Cerebellar cortex (tissue), 1 donor: ENCODE measurements around the gene C2.

Source experiments
- DNase-seq: peaks from one replicate; pipeline ENCODE4 v3.0.0-alpha.2; 2015; ENCODE audit warnings: low spot score

C2 gene

DNA sequence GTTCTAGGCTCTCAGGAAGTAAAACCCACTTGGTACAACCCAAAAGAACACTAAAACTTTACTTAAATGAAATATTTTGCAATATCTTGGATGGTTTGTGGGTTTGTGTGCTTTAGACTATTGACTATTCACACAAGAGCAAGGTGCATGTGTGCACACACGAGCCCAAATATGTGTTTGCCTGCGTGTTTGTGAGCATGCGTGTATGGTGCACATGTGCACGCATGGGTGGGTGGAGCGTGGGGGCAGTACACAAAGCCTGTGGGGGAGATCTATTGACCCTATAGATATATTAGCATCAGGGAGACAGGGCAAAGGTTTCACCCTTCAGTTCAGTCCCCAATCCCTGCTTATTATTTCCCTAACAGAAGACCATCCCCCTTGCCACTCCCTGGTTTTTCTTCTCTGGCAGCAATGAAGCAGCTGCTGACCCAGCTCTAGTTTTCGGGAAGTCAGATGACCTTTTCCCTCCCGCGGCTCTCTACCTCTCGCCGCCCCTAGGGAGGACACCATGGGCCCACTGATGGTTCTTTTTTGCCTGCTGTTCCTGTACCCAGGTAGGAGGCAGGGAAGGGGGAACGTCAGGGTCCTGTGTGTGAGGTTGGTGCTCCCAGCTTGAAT is at the start of gene C2:
TSS of gene C2 (plus strand) at position 476 of the 621 bp plus-strand sequence. CDS start at position 512, 36 bp downstream.
- DNase-seq, result no peak

DNA sequence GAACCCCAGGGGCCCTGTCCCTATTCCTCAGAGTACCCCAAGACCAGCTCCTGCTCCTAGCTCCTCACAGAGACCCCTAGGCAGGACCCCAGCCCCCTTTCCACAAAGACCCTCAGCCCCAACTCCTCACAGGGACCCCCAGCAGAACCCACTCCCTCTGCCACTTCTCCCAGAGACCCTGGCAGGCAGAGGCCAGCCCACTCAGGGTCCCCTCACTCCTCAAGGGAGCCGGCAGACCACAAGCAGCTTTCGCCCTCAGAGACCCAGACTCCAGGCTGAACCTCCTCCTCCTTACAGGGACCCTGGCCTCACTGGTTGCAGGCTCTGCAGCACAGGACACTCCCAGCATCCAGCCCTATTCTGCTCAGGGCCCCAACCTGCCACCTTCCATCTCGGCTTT is 49.3 kb upstream of the C2 start:
- DNase-seq, result no peak

DNA sequence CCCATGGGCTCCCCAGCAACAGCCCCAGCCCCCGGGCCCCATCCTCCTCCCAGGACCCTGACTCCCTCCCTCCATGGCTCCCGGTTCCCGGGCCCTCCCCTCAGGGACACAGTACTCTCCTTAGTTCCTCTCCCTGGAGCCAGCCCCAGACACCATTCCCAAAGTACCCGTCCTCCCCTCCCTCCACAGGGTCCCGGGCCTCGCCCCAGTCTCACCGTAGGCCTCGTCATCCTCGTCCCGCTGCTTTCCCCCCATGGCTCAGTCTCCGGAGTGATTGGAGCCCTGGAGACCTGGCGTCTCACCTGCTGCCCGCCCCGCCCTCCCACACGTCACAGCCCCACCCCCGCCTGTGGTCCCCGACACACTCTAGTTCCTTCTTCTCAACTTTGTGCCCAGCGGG is 48.8 kb upstream of the C2 start, which contains the start of gene SLC44A4:
TSS of gene SLC44A4 (minus strand) at position 272 of the 400 bp plus-strand sequence. CDS start at position 255, 17 bp downstream.
- DNase-seq, result no peak

DNA sequence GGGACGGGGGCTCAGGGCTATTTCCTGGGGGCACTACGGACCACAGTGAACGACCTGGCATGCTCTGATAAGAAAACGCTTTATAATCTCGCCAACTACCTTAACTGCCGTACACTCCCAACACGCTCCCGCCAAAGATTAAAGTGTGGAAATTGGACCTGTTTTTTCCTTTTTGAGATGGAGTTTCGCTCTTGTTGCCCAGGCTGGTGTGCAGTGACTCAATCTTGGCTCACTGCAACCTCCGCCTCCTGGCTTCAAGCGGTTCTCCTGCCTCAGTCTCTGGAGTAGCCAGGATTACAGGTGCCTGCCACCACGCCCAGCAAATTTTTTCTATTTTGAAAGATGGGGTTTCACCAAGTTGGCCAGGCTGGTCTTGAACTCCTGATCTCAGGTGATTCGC is 48.4 kb upstream of the C2 start:
- DNase-seq, result no peak

DNA sequence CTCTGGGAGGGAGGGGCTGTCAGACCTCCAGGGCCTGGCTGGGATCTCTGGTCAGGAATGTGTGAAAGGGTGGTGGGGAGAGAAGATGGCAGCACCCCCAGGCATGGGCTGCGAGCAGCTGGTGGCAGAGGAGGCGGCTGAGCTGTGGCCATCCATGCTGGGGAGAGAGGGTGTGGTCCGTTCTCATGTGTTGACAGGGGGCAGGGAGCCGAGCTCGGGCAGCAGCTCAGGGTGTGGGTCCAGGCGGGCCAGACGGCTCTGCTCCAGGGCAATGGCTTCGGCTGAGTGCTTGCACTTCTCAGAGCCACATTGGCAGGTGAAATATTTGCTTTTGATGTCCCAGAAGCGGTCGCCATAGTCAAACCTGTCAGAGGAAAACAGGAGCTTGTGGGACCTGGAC is 47.6 kb upstream of the C2 start:
- DNase-seq, result no peak

DNA sequence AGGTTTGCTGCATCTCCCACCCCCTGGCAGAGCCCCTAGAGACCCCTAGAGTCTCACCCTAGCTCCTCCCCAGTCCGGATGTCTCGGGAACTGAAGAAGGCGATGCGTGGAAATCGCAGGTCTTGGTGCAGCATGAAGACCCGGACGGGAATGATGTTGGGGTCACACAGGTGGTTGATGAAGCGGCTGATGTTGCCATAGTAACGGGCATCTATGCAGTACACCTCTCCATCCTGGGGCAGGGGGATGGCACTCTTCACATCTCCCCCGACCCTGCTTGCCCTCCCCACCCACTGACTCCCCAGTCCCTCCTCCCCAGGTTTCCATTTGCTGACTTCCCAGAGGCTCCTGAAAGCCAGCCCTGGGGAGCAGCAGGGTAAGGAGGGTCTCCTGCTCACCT is 46.9 kb upstream of the C2 start:
- no peak for DNase-seq

DNA sequence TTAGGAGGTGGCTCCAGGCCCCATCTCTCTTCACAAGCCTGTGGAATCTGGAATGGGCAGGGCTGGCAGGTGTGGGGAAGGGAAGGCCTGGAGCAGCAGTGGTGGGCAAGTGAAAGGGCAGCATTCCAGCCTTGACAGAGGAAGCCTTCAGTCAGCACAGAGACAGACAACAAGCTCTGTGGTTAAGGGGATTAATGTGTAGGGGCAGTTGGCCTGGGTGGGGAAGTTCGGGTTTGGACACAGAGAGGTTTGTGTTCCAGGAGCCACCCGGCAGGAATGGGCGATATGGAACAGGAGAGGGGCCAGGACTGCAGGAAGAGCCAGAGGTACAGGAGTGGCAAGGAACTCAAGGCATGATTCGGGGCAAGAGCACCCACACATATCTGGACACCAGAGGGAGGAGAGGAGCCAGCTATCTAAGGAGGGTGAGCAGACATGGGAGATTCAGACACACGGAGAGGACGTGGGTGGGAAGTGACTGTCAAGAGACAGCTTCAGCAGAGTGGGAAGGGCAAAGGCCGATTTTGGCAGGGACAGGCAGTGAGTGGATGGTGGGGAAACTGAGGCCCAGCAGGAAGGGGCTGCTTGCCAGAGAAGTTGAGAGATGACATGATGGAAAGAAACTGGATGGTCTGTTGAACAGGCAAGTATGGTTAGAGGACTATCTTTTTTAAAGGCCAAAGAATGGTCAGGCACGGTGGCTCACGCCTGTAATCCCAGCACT is 46.2 kb upstream of the C2 start:
- DNase-seq, result no peak

DNA sequence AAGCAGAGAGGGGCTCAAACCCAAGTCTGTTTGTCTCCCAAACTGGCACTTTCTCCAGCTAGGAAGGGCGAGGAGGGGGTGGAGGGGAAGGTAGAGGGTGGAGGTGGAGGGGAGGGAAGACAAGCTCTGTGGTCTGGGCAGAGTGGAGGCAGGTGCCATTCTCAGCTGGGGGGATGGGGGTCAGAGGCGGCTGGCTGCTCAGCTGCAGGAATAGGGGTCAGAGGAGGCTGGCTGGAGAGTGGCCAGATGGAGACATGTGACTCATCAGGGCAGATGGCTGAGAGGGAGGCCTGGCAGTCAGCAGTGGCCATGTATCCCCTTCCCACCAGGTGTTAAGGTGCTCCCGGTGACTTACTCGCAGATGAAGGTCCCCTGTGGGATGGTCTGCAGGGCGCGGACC is 45.2 kb upstream of the C2 start:
- no peak for DNase-seq

DNA sequence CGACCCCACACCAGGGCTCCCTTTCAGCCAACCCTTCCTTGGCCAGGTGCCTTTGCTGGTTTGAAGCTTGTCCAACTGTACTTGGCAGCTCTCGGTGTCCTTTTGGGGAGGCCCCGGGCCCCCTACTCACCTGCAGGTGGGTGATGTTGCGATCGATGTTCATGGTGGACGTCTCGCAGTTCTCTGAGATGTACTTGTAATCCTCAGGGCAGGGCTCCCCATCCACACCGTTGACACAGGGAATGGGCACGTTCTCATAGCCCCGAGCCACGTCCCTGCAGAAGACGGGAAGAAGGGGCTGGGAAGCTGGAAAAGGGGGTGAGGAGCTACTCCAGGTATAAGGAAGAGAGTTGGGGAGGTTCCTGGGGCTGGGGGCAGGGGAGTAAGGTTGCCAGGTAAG is 43.8 kb upstream of the C2 start:
- no peak for DNase-seq

DNA sequence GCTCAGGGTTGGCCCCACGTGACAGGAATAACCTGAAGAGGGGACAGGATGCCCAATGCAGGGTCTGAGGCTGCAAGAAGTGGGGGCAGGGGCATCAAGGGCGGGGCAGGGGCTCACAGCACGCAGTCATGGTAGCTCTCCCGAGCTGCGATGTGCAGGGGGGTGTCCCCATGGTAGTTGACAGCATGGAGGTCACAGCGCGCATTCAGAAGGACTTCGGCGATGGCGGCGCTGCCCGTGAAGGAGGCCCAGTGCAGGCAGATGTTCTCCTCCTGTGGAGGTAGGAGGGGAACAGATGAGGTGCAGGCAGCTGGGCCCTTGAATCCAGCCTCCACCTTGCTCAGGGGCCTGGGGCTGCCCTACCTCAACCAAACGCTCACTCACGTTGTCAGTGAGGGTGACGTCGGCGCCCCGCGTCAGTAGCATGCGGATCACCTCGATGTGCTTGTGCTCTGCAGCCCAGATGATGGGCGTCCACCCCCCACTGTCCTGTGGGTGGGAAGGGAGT is 42.9 kb upstream of the C2 start:
- no peak for DNase-seq

DNA sequence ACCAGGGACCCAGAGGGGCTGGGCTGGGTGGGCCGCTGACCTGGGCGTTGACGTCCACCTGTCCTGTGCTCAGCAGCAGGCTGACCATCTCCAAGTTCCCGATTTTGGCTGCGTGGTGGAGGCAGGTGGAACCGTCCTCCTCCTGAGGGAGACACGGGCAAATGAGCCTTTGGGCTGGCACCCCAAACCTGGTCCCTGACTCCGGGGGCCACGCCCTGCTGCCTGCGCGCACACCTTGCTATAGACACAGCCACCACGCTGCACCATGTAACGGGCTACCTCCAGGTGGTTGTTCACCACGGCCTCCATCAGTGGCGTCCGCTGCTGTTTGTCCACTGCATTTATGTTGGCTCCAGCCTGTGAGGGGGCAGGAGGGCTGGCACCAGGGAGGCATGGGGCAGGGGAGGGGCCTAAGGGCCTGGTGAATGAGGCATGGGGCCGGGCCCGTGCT is 41.0 kb upstream of the C2 start:
- no peak for DNase-seq

DNA sequence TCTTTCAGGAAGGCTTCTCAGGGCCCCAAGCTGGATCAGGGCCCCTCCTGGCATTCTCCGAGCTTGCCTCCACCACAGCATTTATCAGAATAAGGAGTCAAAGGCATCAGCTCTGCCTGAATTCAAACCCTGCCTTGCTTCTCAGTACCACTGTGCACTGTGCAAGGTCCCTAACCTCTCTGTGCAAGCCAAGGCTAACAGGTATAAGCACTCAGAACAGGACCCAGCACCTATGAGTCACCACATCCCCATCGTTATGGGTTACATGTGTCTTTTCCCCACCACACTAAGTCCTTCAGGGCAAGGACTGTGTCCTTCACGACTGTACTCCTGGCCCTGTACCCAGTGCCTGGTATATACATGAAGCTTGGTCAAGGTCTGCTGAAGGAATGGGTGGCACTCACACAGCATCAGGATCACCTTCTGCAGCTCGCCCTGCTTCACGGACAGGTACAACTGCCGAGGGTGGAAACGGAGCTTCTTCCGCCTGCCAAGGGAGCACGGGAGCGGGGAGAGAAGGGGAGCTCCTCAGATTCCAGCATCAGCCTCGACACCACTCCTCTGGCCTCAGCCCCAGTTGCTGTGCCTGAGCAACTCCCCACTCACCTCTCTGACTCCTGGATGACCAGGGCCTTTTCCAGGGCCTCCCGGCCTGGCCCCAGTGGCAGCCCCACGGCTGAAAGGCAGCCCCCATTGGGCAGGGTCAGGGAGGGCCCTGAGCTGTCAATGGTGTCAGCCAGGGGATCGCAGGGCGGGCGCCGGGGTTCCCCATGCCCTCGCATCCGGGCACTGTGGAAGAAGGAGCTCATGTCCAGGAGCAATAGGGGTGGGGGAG is 40.1 kb upstream of the C2 start:
- no peak for DNase-seq

DNA sequence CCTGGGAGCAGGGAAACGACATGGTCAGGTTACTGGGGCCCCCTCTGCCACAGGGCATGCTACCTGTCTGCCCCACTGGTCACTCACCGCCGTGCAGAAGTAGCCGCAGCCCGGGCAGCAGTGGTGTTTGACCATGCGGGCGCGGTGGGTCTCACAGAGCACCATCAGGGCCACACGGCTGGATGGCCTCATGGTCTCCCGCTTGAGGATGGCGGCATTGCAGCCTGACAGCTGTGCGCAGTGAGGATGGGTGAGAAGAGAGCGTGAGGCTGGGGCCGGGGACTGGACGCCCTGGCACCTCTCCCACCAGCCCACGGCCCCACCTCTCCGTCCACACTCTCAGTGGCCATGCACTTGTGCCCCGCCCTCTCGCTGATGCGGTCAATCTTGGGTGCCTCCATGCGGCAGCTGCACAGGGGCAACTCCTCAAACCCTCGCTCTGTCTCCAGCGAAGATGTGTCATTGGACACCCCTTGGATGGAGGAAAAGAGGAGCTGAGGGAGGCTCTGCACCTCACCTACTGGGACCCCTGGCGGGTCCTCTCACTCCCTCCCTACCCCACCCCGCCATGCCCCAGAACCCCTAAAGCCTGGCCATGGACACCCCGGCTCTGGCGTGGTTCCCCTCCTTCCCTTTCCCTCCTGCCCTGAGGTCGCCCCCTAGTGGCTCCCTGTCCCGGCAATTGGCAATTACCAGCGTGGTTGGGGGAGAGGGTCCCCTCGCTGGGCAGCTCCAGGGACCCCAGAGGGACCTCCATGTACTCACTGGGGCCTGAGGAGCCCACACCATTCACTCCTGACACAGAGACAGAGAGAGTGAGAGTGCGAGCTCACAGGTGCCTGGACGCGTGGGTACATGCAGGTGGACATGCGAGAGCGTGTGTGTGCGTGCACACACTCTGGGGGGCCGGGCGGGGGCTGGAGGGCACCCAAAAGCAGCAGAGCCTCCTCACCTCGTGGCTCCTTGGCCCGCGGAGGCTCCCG is 39.0 kb upstream of the C2 start:
- DNase-seq, result no peak

DNA sequence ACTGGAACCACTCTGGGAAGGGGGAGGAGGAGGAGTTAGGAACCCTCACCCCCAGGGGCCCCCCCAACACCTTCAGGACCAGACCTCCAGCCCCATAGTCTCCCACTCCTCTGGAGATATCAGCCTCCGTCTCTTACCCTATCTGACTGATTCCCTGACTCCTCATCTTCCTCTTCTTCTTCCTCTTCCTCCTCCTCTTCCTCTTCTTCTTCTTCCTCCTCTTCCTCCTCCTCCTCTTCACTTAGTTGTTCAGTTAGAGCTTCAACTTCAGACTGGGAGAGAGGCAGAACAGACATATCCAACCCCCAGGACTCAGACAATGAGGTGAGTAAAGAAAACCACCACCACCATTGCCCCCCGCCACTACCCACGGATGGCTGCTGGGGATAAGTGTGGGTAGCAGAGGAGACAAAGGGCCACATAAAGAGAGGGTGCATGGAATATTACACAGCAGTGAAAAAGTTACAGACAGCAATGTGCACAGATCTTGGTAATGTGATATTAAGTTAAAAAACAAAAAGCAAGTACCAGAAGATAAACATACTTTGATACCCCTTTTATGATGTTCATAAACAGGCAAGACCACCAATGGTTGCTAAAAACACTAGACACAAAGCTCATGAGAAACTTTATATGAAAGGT is 38.1 kb upstream of the C2 start:
- DNase-seq, result no peak

DNA sequence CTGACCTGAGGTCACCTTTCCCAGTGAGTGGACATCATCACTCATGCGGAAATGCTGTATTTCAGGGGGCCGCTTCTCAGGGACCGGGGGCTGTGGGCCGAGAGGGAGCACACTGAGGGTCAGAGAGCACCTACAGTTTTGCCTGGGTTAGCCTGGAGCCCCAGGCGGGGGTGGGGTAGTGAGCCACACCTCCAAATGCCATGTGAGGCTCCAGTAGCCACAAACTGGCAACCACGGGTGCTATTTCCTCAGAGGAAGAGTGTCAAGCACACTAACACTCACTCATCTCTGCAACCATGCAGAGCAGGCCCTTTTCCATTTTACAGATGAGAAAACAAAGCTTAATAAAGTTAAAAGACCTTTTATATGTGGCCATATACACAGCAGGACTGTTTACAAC is 34.7 kb upstream of the C2 start:
- no peak for DNase-seq

DNA sequence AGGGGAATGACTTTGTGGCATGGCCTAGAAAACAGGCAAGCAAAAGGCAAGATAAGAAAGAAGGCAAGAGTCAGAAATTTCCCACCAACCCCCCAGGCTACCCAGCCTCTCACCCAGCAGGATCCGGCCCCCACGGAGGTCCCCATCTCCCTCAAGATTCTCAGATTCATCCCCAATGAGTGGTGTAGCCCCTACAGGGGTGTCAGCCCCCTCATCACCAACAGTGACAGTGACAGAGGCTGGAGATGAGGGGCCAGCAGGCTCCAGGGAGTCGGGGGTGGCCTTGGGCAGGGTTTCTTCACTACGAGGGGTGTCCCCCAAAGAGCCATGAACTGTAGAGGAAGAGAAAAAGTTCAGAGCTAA is 31.0 kb upstream of the C2 start:
- DNase-seq, result no peak

DNA sequence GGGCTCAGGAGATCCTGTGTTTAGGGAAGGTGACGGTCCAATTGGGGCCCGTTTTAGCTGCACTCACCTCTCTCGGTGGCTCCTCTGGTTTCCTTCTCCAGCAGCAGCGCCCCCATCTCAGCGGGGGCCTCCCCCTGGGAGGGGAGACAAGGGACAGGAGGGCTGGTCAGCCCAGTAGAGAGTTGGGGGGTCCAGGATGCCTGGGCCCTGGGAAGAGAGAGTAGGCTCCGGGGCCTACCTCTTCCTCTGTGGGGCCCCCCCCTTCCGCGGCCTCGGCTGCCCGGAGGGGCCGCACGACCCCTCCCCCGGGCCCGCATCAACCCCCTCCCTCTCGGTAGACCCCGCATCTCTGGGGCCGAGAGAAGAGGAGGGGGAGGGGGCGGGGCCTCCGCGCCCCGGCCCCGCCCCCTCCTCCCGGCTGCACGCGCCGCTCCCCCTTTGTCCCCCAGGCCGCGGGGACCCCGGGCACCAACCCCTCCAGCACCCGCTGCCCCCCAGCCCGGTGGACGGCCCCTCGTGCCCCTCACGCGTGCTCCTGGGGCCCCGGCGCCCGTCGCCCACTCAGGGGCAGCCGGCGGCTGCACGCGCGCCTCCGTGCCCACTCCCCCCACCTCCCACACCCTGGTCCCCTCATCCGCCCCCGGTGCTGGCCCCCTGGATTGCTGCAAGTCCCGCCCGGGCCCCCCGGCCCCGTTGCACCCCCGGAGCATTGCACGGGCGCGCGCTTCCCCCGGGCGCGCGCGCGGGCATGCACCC is 30.5 kb upstream of the C2 start:
- no peak for DNase-seq

DNA sequence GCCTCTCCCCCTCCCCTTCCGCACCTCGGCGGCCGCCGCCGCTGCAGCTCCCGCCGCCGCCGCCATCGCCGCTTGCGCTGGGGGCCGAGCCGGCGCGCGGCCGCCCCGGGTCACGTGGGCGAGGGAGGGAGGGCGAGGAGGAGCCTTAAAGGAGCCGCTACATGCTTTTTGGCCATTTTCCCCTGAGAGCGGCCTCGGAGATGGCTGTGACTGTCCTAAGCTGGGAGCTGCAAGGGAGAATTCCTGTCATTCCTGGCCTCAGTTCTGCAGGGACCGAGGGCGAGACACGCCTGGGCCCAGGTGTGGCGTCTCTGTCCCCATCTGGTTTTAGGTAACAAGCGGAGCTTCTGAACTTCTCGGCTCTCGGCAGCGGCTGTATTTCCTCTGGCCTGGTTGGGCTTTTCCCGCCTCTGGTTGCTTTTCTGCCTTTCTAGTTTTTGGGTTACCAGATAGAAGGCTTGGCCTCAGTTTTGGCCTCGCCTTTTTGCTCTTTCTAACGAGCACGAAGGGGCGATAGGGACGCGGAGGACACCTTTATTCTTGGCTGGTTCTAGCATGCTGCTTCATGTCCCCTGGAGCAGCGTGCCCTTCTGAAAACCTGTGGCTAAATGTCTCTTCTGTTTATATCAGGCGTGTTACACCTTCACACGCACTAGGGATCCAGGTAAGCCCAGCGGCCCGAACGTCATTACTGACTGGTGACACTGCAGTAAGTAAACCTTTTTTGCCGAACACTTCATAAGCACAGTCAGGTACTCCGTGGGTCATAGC is 29.7 kb upstream of the C2 start, which contains the start of gene EHMT2:
TSS of gene EHMT2 (minus strand) at position 87 of the 771 bp plus-strand sequence. CDS start at position 66, 21 bp downstream.
- peak; percentile 88 for DNase-seq

DNA sequence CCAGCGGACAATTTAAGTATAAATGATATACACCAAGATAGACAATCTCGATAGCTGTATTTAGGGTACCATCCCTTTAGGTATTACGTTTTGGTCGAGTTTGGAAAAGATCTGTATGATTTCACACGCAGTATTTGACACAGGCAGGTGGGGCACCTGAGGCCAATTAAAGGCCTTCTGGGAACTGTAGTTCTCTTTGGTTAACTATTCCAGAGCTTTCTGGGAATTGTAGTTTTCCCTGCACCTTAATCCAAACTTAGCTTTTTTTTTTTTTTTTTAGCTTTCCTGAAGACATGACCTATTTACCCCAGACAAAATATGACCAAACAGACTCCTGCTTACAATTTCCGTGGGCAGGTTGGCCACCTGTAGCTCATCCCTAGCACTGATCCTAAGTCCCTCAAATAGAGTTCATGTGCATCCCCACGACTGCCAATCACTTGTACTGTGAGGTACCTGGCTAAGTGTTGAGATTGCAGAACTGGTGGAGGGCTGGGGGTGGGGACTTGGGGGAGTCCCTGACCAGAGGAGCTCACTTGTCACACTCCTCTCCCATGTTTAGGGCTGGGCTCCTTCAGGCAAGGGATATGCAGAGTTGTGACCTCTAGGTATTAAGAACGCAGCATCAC is 29.0 kb upstream of the C2 start:
- peak; percentile 91 for DNase-seq
